GM18526 (cell line): ENCODE measurements around the gene RNF167.

Experiments
- POLR2A ChIP-seq: IDR thresholded peaks from 3 replicates; pipeline ENCODE4 v1.6.1; 2011; ENCODE audit not compliant: insufficient read length; ENCODE audit errors: extremely low read depth

Gene RNF167

DNA sequence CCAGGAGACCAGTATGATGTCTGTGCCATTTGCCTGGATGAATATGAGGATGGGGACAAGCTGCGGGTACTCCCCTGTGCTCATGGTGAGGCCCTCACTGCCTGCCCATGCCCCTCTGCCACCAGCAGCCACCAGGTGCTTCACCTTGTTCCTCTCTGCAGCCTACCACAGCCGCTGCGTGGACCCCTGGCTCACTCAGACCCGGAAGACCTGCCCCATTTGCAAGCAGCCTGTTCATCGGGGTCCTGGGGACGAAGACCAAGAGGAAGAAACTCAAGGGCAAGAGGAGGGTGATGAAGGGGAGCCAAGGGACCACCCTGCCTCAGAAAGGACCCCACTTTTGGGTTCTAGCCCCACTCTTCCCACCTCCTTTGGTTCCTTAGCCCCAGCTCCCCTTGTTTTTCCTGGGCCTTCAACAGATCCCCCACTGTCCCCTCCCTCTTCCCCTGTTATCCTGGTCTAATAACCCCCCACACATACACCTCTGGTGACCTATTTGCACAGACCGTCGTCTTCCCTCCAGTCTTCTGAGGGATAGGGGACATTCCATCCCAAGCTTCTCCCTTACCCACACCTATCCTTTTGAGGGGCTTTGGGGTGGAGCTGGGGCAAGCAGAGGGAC, 4.6 kb downstream of the RNF167 start:
- peak; percentile 27 for TF ChIP-seq POLR2A

DNA sequence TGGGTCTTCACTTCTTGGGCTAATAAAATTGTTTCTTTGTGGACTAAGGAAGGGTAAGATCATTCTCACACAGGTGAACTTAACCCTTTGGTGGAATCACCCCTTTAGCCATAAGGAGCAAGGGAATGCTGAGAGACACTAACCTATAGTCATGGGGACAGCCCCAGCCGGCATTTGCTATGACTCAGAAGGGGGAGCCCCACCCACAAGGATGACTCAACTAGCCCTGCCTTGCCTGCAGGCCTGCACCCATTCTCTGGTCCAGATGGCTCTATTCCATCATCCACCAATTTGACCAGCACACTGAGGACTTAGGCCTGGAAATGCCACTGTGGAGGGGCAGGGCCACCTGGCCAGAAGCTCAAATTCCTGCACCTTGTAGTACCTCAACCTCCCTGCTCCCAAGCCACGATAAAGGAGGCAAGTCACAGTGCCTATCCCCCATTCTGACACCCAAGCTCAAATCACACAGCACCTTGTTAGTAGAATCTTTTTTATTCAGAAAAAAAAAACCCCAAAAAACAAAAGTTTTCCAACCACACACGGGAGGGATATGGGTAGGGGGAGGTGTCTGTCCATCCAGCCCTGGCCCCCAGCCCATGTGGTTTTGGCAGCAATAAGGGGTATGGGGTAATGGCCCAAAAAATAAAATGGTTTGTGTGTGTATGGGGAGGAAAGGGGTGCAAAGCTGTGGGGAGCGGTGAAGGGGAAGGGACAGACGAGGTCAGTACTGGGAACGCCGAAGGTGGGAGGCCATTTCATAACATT, 5.3 kb downstream of the RNF167 start:
- TF ChIP-seq POLR2A: peak; percentile 50

DNA sequence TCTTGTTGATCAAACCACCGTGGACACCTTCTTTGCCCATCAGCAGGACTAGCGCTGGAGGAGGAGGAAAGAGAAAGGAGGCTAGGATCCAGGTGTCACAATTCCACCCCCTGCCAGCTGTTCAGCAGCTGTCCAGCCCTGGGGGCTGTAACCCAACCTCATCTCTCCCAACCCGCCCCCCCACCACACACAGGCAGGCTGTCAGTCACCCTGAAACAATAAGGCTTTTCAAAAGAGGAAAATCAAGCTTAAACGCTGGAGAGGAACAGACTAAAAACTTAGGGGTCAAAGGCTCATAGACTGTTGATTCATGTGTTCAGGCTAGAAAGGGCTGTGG, 5.8 kb downstream of the RNF167 start:
- TF ChIP-seq POLR2A: no peak

DNA sequence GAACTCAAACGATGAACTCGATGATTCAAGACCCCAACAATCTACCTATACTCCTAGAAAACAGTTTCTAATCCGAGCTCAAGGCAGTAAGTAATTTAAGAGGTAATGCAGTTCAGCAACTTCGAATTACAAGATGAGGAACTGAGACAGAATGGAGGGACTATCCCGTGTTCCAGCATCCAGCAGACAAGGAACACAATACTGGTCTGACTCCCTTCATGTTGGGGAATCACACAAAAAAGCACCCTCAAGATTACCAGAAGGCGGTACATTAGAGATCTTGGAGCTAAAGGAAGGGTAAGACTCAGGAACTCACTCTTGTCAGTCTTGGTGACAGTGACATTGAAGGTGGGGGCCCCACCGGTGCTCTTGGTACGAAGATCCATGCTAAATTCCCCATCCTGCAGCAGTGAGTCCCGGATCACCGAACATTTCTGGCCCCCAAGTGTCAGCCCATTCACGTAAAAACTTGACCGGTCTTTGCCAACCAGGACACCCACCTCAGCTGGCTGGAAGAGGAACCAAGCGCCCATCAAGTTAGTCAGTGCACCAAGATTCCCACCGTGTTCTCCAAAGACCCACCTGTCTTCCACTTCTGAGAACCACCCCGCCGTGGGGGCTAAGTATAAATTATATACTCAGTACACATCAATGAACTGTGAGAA, 6.4 kb downstream of the RNF167 start:
- no peak for TF ChIP-seq POLR2A

DNA sequence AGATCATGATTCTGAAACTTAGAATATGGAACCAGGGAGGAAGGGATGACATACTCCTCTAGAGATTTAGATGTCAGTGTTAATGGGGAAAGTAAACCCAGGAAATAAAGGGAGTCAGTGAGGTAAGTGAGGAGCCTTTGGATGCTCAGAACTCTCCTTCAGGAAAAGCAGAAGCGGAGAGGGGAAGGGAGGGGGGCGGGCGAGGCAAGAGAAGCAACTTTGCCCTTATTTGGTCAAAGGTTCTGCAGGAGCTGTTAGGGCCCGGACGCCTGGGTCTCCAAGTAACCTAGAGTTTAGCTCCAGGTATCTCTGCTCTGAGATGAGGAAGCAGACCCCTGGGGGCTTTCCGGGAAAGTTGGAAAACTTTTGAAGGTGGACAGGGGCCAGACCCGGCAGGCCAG, 6.9 kb downstream of the RNF167 start:
- no peak for TF ChIP-seq POLR2A

DNA sequence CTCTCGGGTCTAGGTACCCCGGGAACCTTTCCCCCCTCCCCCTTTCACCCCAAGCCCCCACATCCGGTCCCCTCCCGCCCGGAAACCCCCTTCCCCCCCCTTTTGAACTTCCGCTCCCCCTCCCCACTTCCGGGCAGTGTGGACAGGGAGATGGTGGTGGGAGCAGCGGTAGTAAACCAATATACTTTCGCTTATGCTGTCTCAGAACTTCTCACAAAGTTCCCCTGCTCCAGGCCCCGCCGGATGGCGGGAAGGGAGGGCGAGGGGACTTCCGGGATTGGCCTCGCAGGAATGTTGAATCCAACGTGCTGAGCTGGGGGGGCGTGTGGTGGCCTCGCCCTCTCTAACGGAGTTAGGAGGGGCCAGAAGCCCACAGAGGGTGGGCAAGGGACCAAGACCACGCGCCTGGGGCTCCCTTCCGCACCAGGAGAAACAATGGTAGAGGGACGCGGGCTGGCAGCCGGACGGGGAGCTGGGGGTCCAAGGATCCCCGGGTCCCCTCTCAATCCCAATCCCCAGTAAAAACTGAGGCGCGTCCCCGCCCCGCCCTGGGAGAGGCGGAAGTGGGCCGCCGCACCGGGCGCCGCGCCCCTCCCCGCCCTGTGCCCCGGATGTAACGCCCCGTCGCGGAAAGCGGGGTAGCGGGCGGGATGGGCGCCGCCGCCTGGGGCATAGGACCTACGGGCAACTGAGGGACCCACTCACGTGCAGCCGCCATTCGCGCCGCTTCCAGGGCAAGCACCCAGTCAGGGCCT, 7.5 kb downstream of the RNF167 start:
- TF ChIP-seq POLR2A: peak; percentile 40

DNA sequence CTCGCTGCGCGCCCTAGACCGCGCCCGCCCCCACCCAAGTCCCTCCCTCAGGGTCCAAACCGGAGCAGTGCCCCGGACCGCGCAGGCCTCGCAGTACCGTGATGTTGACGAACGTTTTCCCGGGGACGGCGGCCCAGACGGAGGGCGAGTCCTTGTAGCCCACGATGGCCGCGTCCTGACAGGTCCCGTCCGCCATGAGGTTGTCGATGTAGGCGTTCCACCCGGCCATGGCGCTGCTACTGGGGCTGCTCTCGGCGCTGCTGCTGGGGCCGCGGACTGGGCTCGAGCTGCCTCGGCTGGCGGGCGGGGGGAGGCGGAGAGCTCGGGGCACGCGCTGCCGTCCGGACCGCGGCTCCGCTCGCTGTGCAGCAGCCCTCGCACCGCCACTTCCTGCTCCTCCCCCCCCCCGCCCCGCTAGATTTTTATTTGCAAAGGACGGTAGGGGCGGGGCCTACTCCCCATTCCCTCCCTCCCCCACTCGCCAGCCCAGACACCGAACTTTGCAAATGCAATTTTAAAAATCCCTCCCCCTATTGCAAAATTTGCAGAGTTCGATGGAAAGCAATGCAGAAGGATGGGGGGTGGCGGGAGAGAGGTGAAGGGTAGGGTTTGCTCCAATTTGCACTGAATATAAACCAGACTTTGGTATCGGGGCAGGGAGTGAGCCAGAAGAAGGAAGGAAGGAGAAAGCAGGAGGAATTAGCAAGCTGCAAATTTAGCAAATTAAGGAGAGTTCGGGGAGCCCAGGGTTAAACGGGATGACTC, 8.3 kb downstream of the RNF167 start, which contains the start of gene PFN1:
TSS of gene PFN1 (minus strand) at position 365 of the 765 bp plus-strand sequence. CDS start at position 229, 136 bp downstream.
- peak; percentile 96 for TF ChIP-seq POLR2A

DNA sequence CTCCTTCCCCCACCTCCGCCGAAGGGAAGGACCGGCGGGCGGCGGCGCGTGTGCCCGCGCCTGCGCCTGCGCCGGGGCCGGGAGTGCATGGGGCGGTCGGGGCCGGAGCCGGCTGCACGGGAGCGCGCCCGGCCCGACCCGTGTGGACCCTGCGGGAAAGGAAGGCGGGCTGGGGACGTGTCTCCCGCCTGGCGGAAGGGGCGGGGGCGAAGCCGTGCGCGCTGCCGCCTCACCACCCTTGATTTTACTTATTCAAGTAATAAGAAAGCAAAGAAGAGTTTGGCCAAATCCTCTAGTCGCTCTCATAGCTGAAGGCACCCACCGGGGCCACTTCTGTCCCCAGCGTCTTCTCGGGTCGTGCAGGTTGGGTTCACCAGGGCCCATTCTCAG, 8.9 kb downstream of the RNF167 start:
- TF ChIP-seq POLR2A: peak; percentile 44

DNA sequence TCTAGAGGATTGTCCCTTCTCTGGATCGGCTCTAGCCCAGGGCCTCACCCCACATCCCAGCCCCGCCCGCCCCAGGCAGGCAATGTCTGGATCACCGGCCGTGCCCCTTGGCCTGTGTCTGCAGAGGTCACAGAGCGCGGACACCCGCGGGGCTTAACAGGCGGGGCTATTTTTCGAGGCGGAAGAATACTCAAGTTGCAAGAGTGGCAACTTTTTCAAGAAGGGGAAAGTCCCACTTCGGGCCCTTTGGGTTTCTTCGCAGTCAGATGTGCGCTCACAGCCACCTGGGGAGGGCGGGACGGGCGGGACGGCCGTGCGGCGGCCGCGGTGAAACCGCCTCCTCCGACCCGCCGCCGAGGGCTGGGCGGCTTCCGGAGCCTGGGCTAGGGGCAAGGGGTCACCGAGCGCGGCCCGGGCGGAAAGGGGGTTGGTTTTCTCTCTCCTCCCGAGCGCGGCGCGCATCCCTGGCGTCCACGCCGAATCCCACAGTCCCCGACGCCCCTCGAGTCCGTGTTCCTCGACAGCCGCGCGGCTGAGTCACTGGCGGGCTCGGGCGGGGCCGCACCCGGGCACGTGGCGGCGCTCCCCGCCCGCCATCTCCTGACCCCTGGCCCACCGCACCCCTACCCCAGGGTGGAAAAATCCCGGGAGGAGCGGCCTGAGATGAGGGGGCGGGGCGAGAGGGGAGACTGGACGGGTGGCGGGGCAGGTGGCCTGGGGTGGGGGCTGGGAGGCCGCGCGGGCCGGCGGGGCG, 9.4 kb downstream of the RNF167 start:
- TF ChIP-seq POLR2A: peak; percentile 52

DNA sequence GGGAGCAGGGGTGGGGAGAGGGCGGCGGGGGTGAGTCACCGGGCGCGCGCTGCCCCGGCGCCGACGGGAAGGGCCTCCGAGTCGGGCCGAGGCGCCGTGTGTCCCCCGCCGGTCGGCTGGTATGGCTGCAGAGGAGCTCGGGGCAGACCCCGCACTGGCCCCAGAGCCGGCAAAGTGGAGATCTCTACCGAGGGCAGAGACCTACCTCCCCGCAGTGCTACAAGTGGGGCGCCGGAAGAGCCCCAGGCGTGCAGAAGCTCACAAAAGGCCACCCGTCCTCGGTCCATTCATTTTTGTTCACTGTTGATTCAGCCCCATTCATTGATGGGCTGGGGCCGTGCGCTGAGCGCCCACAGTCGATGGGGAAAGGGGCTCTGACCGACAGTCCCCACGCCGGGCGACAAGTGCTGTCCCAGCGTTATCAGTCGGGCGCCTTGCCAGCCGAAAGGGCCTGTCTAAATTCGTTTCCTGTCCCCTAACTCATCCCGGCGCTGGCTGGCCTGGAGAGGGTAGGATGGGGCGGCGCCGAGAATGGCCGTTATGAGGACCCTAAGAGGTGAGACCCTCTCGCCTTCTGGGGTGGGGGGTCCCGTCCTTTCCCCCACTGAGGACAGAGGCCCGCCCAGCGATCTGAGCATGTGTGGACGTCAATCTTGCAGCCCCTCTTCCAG, 10.1 kb downstream of the RNF167 start:
- peak; percentile 37 for TF ChIP-seq POLR2A

DNA sequence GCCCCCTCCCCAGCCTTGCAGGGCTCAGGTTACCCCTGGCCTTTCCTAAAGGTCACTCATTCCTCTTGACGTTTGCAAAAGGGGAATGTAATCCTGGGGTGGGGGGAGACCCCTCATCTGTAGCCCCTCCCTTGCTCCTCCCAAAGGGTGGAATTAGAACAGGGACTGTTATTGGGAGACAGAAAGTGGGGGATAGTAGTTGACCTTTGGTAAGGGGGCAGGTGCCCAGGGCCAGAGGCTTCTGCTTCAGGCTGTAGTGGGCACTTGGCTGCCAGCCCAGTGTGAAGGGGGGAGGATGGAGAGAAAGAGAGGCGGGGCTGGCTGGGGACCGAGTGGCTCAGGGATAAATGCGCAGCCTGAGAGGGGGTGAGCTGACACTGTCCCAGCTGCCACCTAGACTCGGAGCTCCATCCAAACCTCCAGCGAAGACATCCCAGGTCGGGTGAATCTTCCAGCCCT, 10.7 kb downstream of the RNF167 start, which contains the start of gene ENO3:
TSS of gene ENO3 (plus strand) at position 374 of the 459 bp plus-strand sequence. CDS start 711 bp downstream, outside the sequence.
- TF ChIP-seq POLR2A: no peak

DNA sequence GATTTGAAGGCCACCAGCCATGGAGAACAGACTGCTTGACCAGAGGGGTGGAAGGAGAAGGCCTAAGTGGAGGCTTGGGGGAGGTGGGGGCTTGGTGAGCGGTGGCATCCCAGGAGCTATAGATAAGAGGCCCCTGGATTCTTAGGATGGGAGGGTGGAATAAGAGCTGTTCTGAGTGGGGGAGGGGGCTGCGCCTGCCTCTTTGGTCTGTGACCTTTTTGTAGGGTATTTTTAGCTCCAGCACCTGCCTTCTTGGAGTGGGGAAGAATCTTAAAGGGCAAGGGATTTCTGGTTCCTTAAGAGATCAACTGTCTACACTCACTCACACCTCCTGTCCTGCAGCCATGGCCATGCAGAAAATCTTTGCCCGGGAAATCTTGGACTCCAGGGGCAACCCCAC, 11.4 kb downstream of the RNF167 start:
- TF ChIP-seq POLR2A: no peak

DNA sequence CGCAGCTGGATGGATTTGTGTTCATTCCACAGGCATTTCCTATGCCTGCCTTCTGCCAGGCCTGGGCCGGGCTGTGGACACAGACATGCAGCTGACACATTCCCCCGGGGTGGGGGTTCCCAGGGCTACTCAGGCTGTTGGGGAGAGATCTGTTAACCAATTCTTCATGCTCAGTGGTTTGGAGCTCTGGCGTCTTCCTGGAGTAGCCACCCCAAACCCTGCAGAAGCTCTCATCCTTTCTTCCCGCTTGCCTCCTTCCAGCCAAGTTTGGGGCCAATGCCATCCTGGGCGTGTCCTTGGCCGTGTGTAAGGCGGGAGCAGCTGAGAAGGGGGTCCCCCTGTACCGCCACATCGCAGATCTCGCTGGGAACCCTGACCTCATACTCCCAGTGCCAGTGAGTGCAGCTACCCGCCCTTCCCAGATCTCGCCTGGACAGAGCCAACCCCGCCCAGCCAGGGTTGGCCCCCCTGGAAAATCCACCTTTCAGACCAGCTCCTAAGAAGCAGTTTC, 13.4 kb downstream of the RNF167 start:
- TF ChIP-seq POLR2A: no peak
